Left lung (tissue), 10 donors: ENCODE data around the gene SZT2. TPM values are rescaled to one million over a fixed set of nuclear protein-coding genes. Genes with fewer than 3 reads are reported as not detected.
A peak's percentile ranks its signal among the peaks of the same experiment; 100 is the strongest.
"Not testable (repeated sequence)": the region's sequence is repeated elsewhere in the genome, so short reads cannot be mapped to it uniquely, and the experiment has no call there.

Source experiments
- ATAC-seq: fragments of 200-7000 bp; cut with Tn5 transposase; one replicate; pipeline ENCODE4 v1.9.1; 2020; ENCODE audit warnings: moderate library complexity
- DNase-seq, 4 donors: peaks; one replicate each; pipeline ENCODE4 v3.0.0-alpha.2; 2013 to 2020
- H3K27ac ChIP-seq, 2 donors: fragments of 200-600 bp; sonication (generic) in 1 of 2; one replicate each; pipeline versions ENCODE4 v1.5.0 to v1.8.0; 2020 to 2021
- H3K27me3 ChIP-seq, 2 donors: fragments of 200-600 bp; sonication (generic) in 1 of 2; one replicate each; pipeline versions ENCODE4 v1.5.0 to v1.8.0; 2020 to 2021
- H3K36me3 ChIP-seq, 2 donors: fragments of 200-600 bp; sonication (generic) in 1 of 2; one replicate each; pipeline versions ENCODE4 v1.5.0 to v1.8.0; 2020 to 2021
- H3K4me1 ChIP-seq, 2 donors: fragments of 200-600 bp; one replicate each; pipeline ENCODE4 v1.8.0; 2021
- H3K4me3 ChIP-seq, 2 donors: fragments of 200-600 bp; sonication (generic) in 1 of 2; one replicate each; pipeline versions ENCODE4 v1.5.0 to v1.8.0; 2020 to 2021; ENCODE audit warnings: mild to moderate bottlenecking in 1 of 2
- H3K9me3 ChIP-seq, 2 donors: fragments of 200-600 bp; sonication (generic) in 1 of 2; one replicate each; pipeline versions ENCODE4 v1.5.0 to v1.8.0; 2020 to 2021
- CTCF ChIP-seq, 2 donors: fragments of 200-600 bp; sonication (generic) in 1 of 2; IDR thresholded peaks; one replicate each; pipeline versions ENCODE4 v1.5.0 to v1.8.0; 2021; ENCODE audit warnings: antibody characterized with exemption in 2 of 2
- intact Hi-C, 2 donors: fragments of 100-400 bp; cut with DNase I; formaldehyde crosslinking; loops; one replicate each; pipeline versions ENCODE4 v1.11.2 to v1.14.2; 2022
- polyA plus RNA-seq, 6 donors: library from polyadenylated mRNA; unstranded; fragments of 120-200 nt; gene quantifications; one replicate each; pipeline ENCODE4 v1.2.1, GENCODE V29; 2013; ENCODE audit not compliant: insufficient read length in 6 of 6
- total RNA-seq, 2 donors: library from RNA; stranded (reverse); fragmentation: NEBNext Ultra II Directional; extraction: Animal tissue kit (Norgen Biotek cat#: 25700); gene quantifications; one replicate each; pipeline ENCODE4 v1.2.1, GENCODE V29; 2021
- donor health status: DM: no; HTN: yes; CAD: no.
- donor health status: DM: no; HTN: no; CAD: no.

The SZT2 gene
- total and polyA plus RNA-seq, 8 donors = 25.3 to 68.0 (median 33.1) TPM

DNA sequence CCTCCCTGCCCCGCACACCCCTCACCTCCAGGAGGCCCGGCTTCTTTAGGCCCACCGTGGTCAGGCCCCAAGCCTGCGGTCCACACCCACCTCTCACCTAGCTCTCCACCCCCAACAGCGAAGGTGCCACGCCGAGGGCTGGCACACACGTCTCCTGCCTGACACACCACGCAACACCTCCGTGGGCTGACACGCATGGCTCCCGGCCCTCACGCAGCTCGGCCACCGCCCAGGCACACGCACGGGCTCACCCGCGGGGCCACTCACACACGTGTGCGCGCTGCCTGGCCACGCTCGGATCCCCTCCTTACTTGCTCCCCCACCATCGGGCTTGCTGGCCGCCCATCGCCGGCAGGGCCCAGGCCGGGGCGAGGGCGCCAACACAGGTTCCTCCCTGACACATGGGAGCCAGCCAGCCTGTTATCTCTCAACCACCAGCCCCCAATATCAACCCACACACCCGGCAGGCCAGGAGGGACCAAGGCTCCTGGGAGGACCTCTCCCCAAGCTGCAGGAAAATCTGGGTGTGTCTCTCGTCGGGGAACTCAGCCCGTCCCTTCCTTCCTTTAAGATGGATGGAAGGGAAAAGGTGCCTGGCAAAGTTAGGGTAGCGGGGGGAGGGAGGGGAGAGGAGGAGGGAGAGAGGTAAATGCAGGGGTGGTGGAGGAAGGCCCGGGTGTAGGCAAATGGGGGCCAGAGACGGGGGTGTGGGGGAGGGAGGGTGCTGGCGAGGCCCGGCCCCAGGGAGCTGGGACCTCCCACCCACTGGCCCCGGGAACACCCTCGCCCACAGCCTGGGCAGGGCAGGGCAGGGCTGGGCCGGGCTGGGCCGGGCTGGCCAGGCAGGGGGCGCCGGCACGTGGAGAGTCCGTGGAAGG, 22.4 kb upstream of the SZT2 start:
- ATAC-seq (peak; percentile 83), DNase-seq (peak in 2 of 4 donors; percentile 25 to 88)
- H3K4me1 ChIP-seq = peaks cover 20 to 64% of the 10 kb centered on the region in 2 donors
- H3K9me3 ChIP-seq = no peaks in the 10 kb centered on the region
- H3K4me3 ChIP-seq = peak overlapping the region; percentile 88 to 94
- peaks cover 6 to 35% of the 10 kb centered on the region in 2 donors for H3K36me3 ChIP-seq
- H3K27me3 ChIP-seq = no peaks in the 10 kb centered on the region
- peak overlapping the region; percentile 90 to 97 for H3K27ac ChIP-seq
- no peak for TF ChIP-seq CTCF (IDR thresholded peaks at IDR 0.05)
- intact Hi-C loops = no loop called here

DNA sequence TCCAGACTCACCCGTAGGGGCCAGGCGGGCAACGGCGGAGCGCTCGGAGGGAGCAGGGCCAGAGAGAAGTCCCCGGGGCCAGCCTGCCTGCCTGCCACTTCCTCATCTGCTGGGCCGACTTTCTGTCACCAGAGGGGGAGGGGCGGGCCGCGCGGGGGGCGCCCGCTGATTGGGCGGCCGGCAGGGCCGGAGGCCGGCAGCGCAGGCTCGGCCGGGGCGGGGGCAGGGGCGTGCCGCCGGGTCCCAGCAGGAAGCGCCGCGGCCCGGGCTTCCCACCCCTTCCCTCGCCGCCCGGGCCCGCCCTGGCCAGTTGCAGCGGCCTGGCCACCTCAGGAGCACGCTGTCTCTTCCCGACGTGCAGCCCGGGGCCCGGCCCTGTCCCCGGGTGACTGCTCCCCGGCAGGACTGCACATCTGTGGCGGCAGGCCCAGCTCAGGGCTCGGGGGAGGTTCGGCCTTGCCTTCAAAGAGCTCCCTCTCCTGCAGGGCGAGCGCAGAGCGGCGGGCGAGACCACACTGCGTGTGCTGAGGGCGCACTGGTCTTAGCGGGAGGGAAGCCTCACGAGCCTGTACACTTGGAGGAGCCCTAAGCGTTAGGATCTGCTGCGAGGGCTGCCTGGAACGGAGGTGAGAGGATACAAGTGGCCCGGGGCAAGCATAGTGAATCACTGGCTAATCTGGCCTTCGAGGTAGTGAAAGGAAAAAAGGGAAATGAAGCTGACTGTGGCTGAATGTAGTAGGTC, 21.6 kb upstream of the SZT2 start, which contains the start of gene ELOVL1:
ELOVL1 (minus strand) TSS at position 108 of the 742 bp plus-strand sequence. CDS start 2,402 bp downstream, outside the sequence.
- no peaks in the 10 kb centered on the region for H3K9me3 ChIP-seq
- DNase-seq (peak; percentile 87 to 99 (median 93)), ATAC-seq (peak; percentile 92)
- H3K36me3 ChIP-seq = peaks cover 6 to 27% of the 10 kb centered on the region in 2 donors
- peak within 1 kb of the TSS; percentile 88 to 94 for H3K4me3 ChIP-seq
- peaks cover 20 to 71% of the 10 kb centered on the region in 2 donors for H3K4me1 ChIP-seq
- intact Hi-C loops = no loop called here
- H3K27me3 ChIP-seq = no peaks in the 10 kb centered on the region
- H3K27ac ChIP-seq = peak within 1 kb of the TSS; percentile 91 to 97
- no peak for TF ChIP-seq CTCF (IDR thresholded peaks at IDR 0.05)

- Histone ChIP-seq H3K27ac (peak overlapping the region; percentile 91 to 97), H3K27me3 (no peaks in the 10 kb centered on the region), H3K4me1 (peaks cover 20 to 72% of the 10 kb centered on the region in 2 donors), H3K9me3 (no peaks in the 10 kb centered on the region), H3K4me3 (peak overlapping the region; percentile 88 to 94), H3K36me3 (peaks cover 3 to 21% of the 10 kb centered on the region in 2 donors)
- no peak for TF ChIP-seq CTCF (IDR thresholded peaks at IDR 0.05)
- ATAC-seq = no peak
- intact Hi-C loops = no loop called here
- DNase-seq = no peak
These were observed 21.1 kb upstream of the SZT2 start for GRCh38 chr1:43368646-43369020.

- H3K4me3 ChIP-seq, DNase-seq, H3K9me3 ChIP-seq, intact Hi-C loops, H3K36me3 ChIP-seq, H3K27me3 ChIP-seq, H3K27ac ChIP-seq, ATAC-seq: not testable (repeated sequence)
- H3K4me1 ChIP-seq = peaks cover 20 to 66% of the 10 kb centered on the region in 2 donors
These were observed 19.9 kb upstream of the SZT2 start for GRCh38 chr1:43369779-43370178.

DNA sequence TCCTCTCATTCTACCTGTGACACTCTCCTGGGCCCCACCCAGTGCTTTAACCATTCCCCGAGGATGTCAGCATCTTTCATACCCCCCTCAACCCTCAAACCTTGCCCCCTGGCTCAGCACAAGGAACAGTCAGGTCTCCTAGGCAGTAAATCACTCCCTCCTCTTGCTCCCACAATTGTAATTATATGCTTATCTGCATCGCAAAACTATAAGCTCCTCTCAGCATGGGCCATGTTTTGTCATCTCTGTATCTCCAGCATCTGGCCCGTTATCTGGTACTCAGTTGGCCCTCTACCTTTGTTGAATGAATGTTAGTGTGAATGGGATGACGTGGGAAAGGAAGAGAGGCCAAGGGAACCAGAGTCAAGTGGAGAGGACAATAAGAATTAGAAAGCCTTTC, 19.1 kb upstream of the SZT2 start:
- H3K9me3 ChIP-seq = no peaks in the 10 kb centered on the region
- intact Hi-C loops = no loop called here

More for the DNA sequence above, 19.1 kb upstream of the SZT2 start:
- Histone ChIP-seq H3K27me3 (no peaks in the 10 kb centered on the region), H3K4me3 (no peak overlapping the region), H3K4me1 (peaks cover 20 to 58% of the 10 kb centered on the region in 2 donors), H3K27ac (no peak overlapping the region), H3K36me3 (peaks cover 0 to 2% of the 10 kb centered on the region in 2 donors)
- TF ChIP-seq CTCF (IDR thresholded peaks at IDR 0.05) = no peak
- DNase-seq = no peak
- ATAC-seq = no peak
